Spinal cord (tissue), 10 donors: ENCODE data around the gene UBASH3B. TPM values are rescaled to one million over a fixed set of nuclear protein-coding genes. Genes with fewer than 3 reads are reported as not detected.

Source experiments
- DNase-seq, 6 donors: peaks; one replicate each; pipeline versions ENCODE4 v3.0.0 to v3.0.0-alpha.2; 2013 to 2015; ENCODE audit warnings: low spot score in 6 of 6, low read depth in 4 of 6
- H3K27ac ChIP-seq: one replicate; pipeline ENCODE4 v1.5.1; 2013; ENCODE audit warnings: low read depth, low read length, control low read depth
- H3K27me3 ChIP-seq: one replicate; pipeline ENCODE4 v1.6.1; 2013; ENCODE audit warnings: low read length; ENCODE audit not compliant: control insufficient read depth, insufficient read depth
- H3K36me3 ChIP-seq: one replicate; pipeline ENCODE4 v1.6.1; 2013; ENCODE audit warnings: low read length; ENCODE audit not compliant: control insufficient read depth, insufficient read depth
- H3K4me1 ChIP-seq: one replicate; pipeline ENCODE4 v1.6.1; 2013; ENCODE audit warnings: low read length; ENCODE audit not compliant: control insufficient read depth, insufficient read depth
- H3K4me3 ChIP-seq: one replicate; pipeline ENCODE4 v1.5.1; 2013; ENCODE audit warnings: low read depth, low read length, control low read depth
- H3K9me3 ChIP-seq: one replicate; pipeline ENCODE4 v1.6.1; 2013; ENCODE audit warnings: low read length; ENCODE audit not compliant: control insufficient read depth, insufficient read depth
- WGBS: methylation state at CpG from one replicate; pipeline ENCODE4 v1.1.5; 2013; ENCODE audit warnings: missing lambda C conversion rate; ENCODE audit not compliant: insufficient coverage; 5-methylcytosine and 5-hydroxymethylcytosine counted together
- polyA plus RNA-seq, 2 donors: library from polyadenylated mRNA; unstranded; fragments of 120-200 nt; gene quantifications; one replicate each; pipeline ENCODE4 v1.2.1, GENCODE V29; 2013; ENCODE audit not compliant: insufficient read length in 2 of 2
- total RNA-seq, 2 donors: library from RNA; depleted of rRNA in 1 of 2; stranded (reverse); fragments of 120-200 nt in 1 of 2; fragments of >200 nt in 1 of 2; gene quantifications; one replicate each; pipeline versions ENCODE4 v1.2.3 to v1.2.4, GENCODE V29; 2013 to 2014
- donor health status: healthy.

Gene UBASH3B
- total and polyA plus RNA-seq, 4 donors, result 6.0 to 17.2 (median 9.6) TPM

DNA sequence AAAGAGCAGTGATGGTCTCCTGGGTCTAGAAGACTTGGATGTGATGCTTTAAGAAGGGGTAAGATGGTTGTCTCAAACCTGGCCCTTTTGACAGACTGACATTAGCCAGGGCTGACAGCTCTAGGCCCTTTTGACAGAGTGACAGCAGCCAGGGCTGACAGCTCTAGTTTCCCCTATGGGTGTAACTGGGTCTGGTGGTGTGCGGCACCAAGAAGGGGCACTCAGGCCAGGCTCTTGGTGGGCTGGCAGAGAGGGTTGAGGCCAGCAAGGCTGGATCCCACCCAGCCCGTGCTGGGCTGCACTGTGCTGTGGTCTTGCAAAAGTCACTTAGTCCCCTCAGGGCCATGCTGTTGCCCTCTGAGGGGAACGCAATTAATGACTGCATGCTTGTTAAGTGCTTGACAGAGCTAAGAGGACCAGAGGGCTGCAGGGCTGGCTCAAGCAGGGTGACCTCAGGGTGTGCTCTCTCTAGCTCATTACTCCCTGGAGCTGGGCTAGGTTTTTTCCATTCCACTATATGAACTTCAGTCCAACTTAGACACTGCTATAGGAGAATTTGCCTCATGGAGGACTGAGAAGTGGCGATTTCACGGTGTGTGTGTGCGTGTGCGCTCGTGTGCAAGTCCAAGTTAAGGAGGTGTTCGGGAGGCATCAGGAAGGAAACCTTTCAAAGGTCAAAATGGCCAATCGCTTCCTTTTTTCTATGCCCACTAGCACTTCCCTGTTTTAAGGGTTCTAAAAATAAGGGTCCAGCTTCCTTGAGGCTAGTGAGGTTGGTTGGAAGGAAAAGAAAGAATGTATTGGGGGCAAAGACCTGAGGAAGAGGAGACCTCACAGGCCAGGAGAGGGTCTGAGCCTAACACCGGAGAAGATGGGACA lies 4.4 kb downstream of the UBASH3B start:
- Histone ChIP-seq H3K36me3 (peaks cover 2% of the 10 kb centered on the region), H3K9me3 (no peaks in the 10 kb centered on the region), H3K27me3 (no peaks in the 10 kb centered on the region), H3K27ac (no peak overlapping the region), H3K4me1 (peaks cover 32% of the 10 kb centered on the region), H3K4me3 (no peak overlapping the region)
- DNase-seq, result no peak
- 88% methylated on average over 4 of the region's 11 CpGs for WGBS

- H3K27ac ChIP-seq, result no peak overlapping the region
- H3K27me3 ChIP-seq, result no peaks in the 10 kb centered on the region
- peak in 4 of 6 donors; percentile 26 to 81 (median 48) for DNase-seq
- WGBS, result 62% methylated on average over 3 of the region's 7 CpGs
- peaks cover 2% of the 10 kb centered on the region for H3K36me3 ChIP-seq
- peaks cover 35% of the 10 kb centered on the region for H3K4me1 ChIP-seq
- H3K9me3 ChIP-seq, result no peaks in the 10 kb centered on the region
- H3K4me3 ChIP-seq, result no peak overlapping the region
Measured at GRCh38 chr11:122661182-122661945, 5.8 kb downstream of the UBASH3B start.

- no peak for DNase-seq
- Histone ChIP-seq H3K4me3 (no peak overlapping the region), H3K27ac (no peak overlapping the region), H3K4me1 (peaks cover 19% of the 10 kb centered on the region), H3K9me3 (no peaks in the 10 kb centered on the region), H3K36me3 (peaks cover 2% of the 10 kb centered on the region), H3K27me3 (no peaks in the 10 kb centered on the region)
- WGBS, result 93% methylated on average over 2 of the region's 13 CpGs
Measured at GRCh38 chr11:122663056-122663740, 7.7 kb downstream of the UBASH3B start.

- Histone ChIP-seq H3K36me3 (peaks cover 2% of the 10 kb centered on the region), H3K27me3 (no peaks in the 10 kb centered on the region), H3K9me3 (no peaks in the 10 kb centered on the region), H3K4me1 (peaks cover 19% of the 10 kb centered on the region), H3K27ac (no peak overlapping the region), H3K4me3 (no peak overlapping the region)
- WGBS, result 87% methylated on average over 4 of the region's 4 CpGs
- DNase-seq, result no peak
Measured at GRCh38 chr11:122663764-122664163, 8.2 kb downstream of the UBASH3B start.

- Histone ChIP-seq H3K36me3 (peaks cover 2% of the 10 kb centered on the region), H3K4me3 (no peak overlapping the region), H3K27ac (no peak overlapping the region), H3K4me1 (peaks cover 19% of the 10 kb centered on the region), H3K27me3 (no peaks in the 10 kb centered on the region), H3K9me3 (no peaks in the 10 kb centered on the region)
- WGBS, result no CpG with 5 or more reads among the region's 1 CpG
- no peak for DNase-seq
Measured at GRCh38 chr11:122664188-122664587, 8.7 kb downstream of the UBASH3B start.

DNA sequence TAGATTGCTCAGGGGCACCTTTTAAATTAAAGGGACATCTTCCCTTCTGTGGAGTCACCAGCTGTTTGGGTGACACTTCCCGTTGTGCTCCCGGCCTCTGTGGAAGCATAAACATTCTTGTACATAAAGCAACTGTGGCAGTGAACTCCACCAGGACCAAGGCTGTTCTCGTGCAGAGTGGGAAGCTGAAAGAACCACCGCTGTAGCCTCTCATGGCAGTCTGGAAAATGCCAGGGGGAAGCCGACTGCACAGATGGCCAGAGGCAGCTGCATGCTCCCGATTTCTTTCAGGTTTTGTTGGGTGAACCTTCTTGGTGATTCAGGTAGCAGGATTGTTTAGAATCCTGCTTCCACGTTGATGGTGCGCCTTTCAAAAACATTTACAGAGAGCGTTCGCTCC lies 10.3 kb downstream of the UBASH3B start:
- Histone ChIP-seq H3K27ac (no peak overlapping the region), H3K9me3 (no peaks in the 10 kb centered on the region), H3K27me3 (no peaks in the 10 kb centered on the region), H3K4me3 (no peak overlapping the region), H3K4me1 (peaks cover 13% of the 10 kb centered on the region), H3K36me3 (peaks cover 2% of the 10 kb centered on the region)
- DNase-seq, result peak in 2 of 6 donors; percentile 27 to 60
- WGBS, result 31% methylated on average over 10 of the region's 10 CpGs

DNA sequence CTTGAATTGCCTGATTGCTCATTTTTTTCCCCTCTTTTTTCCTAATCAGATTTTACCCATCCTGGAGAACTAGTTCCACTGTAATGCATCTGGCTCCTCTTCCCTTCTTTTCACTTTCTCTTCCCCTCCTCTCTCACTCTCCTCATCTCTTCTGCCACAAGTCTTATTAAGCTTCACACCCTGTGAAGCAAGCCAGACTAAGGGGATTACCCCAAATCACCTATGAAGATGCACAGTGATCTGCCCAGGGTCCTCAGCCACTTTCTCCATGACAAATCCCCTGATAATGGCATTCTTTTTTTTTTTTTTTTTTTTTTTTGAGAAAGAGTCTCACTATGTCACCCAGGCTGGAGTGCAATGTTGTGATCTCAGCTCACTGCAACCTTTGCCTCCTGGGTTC lies 11.2 kb downstream of the UBASH3B start:
- Histone ChIP-seq H3K4me1 (peaks cover 14% of the 10 kb centered on the region), H3K9me3 (no peaks in the 10 kb centered on the region), H3K4me3 (no peak overlapping the region), H3K27me3 (no peaks in the 10 kb centered on the region), H3K36me3 (peaks cover 4% of the 10 kb centered on the region), H3K27ac (no peak overlapping the region)
- DNase-seq, result no peak

- peak in 1 of 6 donors; percentile 50 for DNase-seq
- H3K4me3 ChIP-seq, result no peak overlapping the region
- no peaks in the 10 kb centered on the region for H3K27me3 ChIP-seq
- H3K4me1 ChIP-seq, result peaks cover 22% of the 10 kb centered on the region
- H3K27ac ChIP-seq, result no peak overlapping the region
- 100% methylated on average over 1 of the region's 6 CpGs for WGBS
- H3K36me3 ChIP-seq, result peaks cover 8% of the 10 kb centered on the region
- H3K9me3 ChIP-seq, result no peaks in the 10 kb centered on the region
Measured at GRCh38 chr11:122668562-122669090, 13.1 kb downstream of the UBASH3B start.

DNA sequence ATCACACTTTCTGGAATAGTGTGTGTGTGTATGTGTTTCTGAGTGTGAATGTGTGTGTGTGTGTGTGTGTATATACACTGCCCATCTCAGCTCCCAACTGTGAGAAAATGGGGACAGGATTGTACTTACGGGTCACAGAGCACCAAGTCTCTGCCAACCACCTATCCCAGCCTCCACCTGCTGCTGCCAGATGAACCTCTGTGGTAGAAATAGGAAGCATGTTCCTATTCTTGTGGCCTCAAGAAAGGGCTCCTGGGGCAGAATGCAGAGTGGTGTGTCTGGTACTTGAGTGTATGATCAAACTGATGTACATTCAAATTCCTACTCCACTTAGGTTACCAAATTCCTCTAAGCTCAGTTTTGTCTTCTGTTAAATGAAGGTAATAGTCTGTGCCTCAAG lies 14.6 kb downstream of the UBASH3B start:
- Histone ChIP-seq H3K4me1 (peaks cover 22% of the 10 kb centered on the region), H3K27ac (no peak overlapping the region), H3K27me3 (no peaks in the 10 kb centered on the region), H3K4me3 (no peak overlapping the region), H3K36me3 (peaks cover 6% of the 10 kb centered on the region), H3K9me3 (no peaks in the 10 kb centered on the region)
- DNase-seq, result no peak
- WGBS, result no CpG with 5 or more reads among the region's 1 CpG
